OCI-LY3 (cell line): Measurements from ENCODE around the gene TRPT1.

ENCODE experiments used
- H2AFZ ChIP-seq: fragments of 200-600, 300-600 bp; shearing (Covaris generic); 2 replicates; pipeline ENCODE4 v1.6.0; 2014; ENCODE audit warnings: antibody characterized with exemption, low read depth, low read length
- H3K27ac ChIP-seq: fragments of 200-600, 300-600 bp; sonication (generic); 2 replicates; pipeline ENCODE4 v1.5.1; 2014; ENCODE audit warnings: mild to moderate bottlenecking, low read length, moderate library complexity, mixed read lengths
- H3K27me3 ChIP-seq: fragments of 200-600, 300-600 bp; sonication (generic); 2 replicates; pipeline ENCODE4 v1.6.1; 2014; ENCODE audit warnings: low read depth, low read length, mixed read lengths
- H3K36me3 ChIP-seq: fragments of 200-600, 300-600 bp; sonication (generic); replicated peaks from 2 replicates; pipeline ENCODE3; 2014; ENCODE audit warnings: low read depth, low read length, mixed read lengths
- H3K4me1 ChIP-seq: fragments of 300-600, 200-600 bp; sonication (generic); 2 replicates; pipeline ENCODE4 v1.6.1; 2014; ENCODE audit warnings: low read length, mixed read lengths
- H3K4me2 ChIP-seq: fragments of 200-600, 300-600 bp; sonication (generic); 2 replicates; pipeline ENCODE4 v1.6.1; 2014; ENCODE audit warnings: low read length, mixed read lengths
- H3K4me3 ChIP-seq: fragments of 300-600, 200-600 bp; sonication (generic); 2 replicates; pipeline ENCODE4 v1.5.1; 2014; ENCODE audit warnings: antibody characterized with exemption, mild to moderate bottlenecking, low read length, moderate library complexity
- H3K79me2 ChIP-seq: fragments of 300-600, 200-600 bp; shearing (Covaris generic); 2 replicates; pipeline ENCODE4 v1.6.1; 2014; ENCODE audit warnings: mild to moderate bottlenecking, low read length, mixed read lengths
- H3K9ac ChIP-seq: fragments of 300-600, 200-600 bp; shearing (Covaris generic); 2 replicates; pipeline ENCODE4 v1.6.0; 2014; ENCODE audit warnings: mild to moderate bottlenecking, low read length, moderate library complexity
- H3K9me3 ChIP-seq: fragments of 200-600, 300-600 bp; shearing (Covaris generic); 2 replicates; pipeline ENCODE4 v1.6.1; 2014; ENCODE audit warnings: low read length, mixed read lengths; ENCODE audit not compliant: insufficient read depth
- H4K20me1 ChIP-seq: fragments of 200-600, 300-600 bp; sonication (generic); 2 replicates; pipeline ENCODE4 v1.6.1; 2016; ENCODE audit warnings: low read length, mixed read lengths; ENCODE audit not compliant: insufficient read depth
- EZH2phosphoT487 ChIP-seq: fragments of 200-600 bp; shearing (Covaris generic); IDR thresholded peaks from 2 replicates; pipeline ENCODE4 v1.6.1; 2018; ENCODE audit warnings: antibody characterized with exemption, mixed run types, low read depth
- TF ChIP-seq, protein P1 (sequence below): fragments of 200-600, 300-600 bp; sonication (generic); IDR thresholded peaks from 2 replicates; pipeline ENCODE4 v1.5.1; 2014; ENCODE audit warnings: antibody characterized with exemption, low read length, low read depth

The TRPT1 gene

DNA sequence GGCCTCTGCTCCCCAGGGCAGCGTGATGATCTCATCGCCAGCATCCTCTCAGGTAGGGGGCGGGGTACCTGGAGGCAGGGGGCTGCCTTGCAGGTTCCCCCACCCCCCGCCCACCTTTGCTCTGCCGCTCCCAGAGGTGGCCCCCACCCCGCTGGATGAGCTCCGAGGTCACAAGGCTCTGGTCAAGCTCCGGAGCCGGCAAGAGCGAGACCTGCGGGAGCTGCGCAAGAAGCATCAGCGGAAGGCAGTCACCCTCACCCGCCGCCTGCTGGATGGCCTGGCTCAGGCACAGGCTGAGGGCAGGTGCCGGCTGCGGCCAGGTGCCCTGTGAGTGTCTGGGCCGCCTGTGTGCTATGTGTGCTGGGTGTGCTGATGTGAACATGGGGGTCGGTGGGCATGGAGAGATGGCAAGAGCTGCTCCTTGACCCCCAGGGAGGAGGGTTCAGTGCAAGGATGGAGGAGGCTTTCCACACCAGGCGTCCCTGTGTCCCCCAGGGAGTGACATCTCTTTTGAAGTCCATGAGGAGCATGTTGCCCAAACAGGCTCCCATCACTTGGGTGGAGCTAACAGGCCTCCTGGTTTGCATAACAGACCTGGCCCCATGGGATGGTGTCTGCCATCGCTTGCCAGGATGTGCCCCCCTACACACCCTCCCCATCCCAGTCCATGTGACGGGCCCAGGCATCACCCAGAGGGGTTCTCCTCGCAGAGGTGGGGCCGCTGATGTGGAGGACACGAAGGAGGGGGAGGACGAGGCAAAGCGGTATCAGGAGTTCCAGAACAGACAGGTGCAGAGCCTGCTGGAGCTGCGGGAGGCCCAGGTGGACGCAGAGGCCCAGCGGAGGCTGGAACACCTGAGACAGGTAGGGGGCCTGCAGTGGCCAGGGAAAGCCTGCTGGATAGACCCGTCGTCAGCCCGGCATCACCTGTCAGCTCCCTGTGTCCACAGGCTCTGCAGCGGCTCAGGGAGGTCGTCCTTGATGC, 39.5 kb upstream of the TRPT1 start:
- no peak overlapping the region for H3K4me2 ChIP-seq
- TF ChIP-seq, protein P1, sequence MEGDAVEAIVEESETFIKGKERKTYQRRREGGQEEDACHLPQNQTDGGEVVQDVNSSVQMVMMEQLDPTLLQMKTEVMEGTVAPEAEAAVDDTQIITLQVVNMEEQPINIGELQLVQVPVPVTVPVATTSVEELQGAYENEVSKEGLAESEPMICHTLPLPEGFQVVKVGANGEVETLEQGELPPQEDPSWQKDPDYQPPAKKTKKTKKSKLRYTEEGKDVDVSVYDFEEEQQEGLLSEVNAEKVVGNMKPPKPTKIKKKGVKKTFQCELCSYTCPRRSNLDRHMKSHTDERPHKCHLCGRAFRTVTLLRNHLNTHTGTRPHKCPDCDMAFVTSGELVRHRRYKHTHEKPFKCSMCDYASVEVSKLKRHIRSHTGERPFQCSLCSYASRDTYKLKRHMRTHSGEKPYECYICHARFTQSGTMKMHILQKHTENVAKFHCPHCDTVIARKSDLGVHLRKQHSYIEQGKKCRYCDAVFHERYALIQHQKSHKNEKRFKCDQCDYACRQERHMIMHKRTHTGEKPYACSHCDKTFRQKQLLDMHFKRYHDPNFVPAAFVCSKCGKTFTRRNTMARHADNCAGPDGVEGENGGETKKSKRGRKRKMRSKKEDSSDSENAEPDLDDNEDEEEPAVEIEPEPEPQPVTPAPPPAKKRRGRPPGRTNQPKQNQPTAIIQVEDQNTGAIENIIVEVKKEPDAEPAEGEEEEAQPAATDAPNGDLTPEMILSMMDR: no peak
- H3K36me3 ChIP-seq: peaks cover 34% of the 10 kb centered on the region
- H3K9ac ChIP-seq: no peak overlapping the region
- no peaks in the 10 kb centered on the region for H4K20me1 ChIP-seq
- no peak overlapping the region for H3K27ac ChIP-seq
- H3K9me3 ChIP-seq: no peaks in the 10 kb centered on the region
- H3K27me3 ChIP-seq: no peaks in the 10 kb centered on the region
- peaks cover 4% of the 10 kb centered on the region; the same call in 1 of the 2 replicates for H3K79me2 ChIP-seq
- no peak overlapping the region for H2AFZ ChIP-seq
- H3K4me3 ChIP-seq: no peak overlapping the region
- H3K4me1 ChIP-seq: peaks cover 11% of the 10 kb centered on the region

GRCh38 chr11:64264371-64264852, 38.4 kb upstream of the TRPT1 start:
- Histone ChIP-seq H3K27ac (no peak overlapping the region), H3K4me2 (no peak overlapping the region), H2AFZ (no peak overlapping the region), H3K36me3 (peaks cover 44% of the 10 kb centered on the region), H3K79me2 (peaks cover 4% of the 10 kb centered on the region; the same call in 1 of the 2 replicates), H4K20me1 (no peaks in the 10 kb centered on the region), H3K4me3 (no peak overlapping the region), H3K9me3 (no peaks in the 10 kb centered on the region), H3K9ac (no peak overlapping the region), H3K4me1 (peaks cover 22% of the 10 kb centered on the region), H3K27me3 (no peaks in the 10 kb centered on the region)
- no peak for TF ChIP-seq EZH2phosphoT487
- TF ChIP-seq, protein P1: no peak

- Histone ChIP-seq H4K20me1 (no peaks in the 10 kb centered on the region), H3K9me3 (no peaks in the 10 kb centered on the region), H3K9ac (no peak overlapping the region), H3K36me3 (peaks cover 48% of the 10 kb centered on the region), H2AFZ (no peak overlapping the region), H3K4me3 (no peak overlapping the region), H3K79me2 (peaks cover 4% of the 10 kb centered on the region; the same call in 1 of the 2 replicates), H3K4me1 (peaks cover 25% of the 10 kb centered on the region), H3K27me3 (no peaks in the 10 kb centered on the region), H3K27ac (no peak overlapping the region), H3K4me2 (no peak overlapping the region)
- TF ChIP-seq, protein P1: no peak
- TF ChIP-seq EZH2phosphoT487: no peak
These were observed 37.9 kb upstream of the TRPT1 start for GRCh38 chr11:64263947-64264317.
